ENCODE measurements around the gene SPAG16.
A peak's percentile ranks its signal among the peaks of the same experiment; 100 is the strongest.

The SPAG16 gene

GRCh38 chr2:214380681-214381080 lies 1096.4 kb downstream of the SPAG16 start:
- no peak for DNase-seq (ENCODE audit: low spot score)

DNA sequence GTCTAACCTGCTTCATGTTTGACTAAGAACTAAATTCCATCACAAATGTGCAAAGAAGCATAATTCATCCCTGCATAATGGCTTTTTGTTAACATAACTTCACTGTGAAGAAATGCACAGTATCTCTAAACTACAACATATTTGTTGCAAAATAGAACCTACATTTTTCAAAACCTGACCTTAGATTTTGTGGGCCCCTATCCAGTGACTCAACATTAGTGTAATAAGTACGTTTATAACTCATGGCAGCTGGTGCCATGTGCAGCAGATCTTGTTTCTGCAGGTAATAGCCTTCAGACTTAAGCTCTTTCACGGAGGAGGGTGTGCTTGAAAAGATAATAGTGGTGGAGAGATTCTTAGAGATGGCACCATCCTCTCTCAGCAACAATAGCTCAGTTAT lies 1098.0 kb downstream of the SPAG16 start:
- DNase-seq (ENCODE audit: low spot score): no peak

DNA sequence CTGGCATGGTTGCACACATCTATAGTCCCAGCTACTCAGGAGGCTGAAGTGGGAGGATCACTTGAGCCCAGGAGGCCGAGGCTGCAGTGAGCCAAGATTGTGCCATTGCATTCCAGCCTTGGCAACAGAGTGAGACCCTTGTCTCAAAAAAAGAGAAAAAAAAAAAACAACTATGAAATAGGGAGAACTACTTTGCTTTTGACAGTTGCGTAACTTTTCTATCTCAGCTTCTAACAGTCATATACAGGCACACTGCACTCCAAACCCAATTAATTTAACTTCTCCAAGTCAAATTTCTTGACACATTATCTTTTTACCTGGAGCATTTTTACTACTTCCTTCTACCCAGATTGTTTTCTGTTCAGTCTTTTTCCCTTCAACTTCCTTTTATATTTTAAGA lies 1102.5 kb downstream of the SPAG16 start:
- no peak for DNase-seq (ENCODE audit: low spot score)

GRCh38 chr2:214389334-214389733 lies 1105.1 kb downstream of the SPAG16 start:
- DNase-seq (ENCODE audit: low spot score): no peak

DNA sequence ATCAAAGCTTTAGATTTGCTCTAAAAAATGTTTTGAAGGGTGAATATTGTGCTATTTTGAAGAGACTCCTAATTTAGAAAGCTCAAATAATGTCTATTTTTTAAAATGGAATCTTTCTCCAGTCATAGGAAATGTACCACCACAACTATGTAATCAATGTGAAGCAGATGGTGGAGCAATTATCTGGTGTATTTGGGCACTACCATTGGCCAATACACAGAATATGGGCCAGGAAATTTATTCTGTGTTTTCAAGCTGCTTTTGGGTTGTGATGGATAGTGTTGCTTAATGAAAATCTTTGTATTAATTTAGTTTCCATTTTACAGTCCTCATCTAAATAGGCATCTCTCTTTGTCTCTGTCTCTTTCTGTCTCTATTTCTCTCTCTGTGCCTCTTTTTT lies 1109.5 kb downstream of the SPAG16 start:
- DNase-seq (ENCODE audit: low spot score): no peak

GRCh38 chr2:214395040-214395439 lies 1110.8 kb downstream of the SPAG16 start:
- DNase-seq (ENCODE audit: low spot score): no peak

DNA sequence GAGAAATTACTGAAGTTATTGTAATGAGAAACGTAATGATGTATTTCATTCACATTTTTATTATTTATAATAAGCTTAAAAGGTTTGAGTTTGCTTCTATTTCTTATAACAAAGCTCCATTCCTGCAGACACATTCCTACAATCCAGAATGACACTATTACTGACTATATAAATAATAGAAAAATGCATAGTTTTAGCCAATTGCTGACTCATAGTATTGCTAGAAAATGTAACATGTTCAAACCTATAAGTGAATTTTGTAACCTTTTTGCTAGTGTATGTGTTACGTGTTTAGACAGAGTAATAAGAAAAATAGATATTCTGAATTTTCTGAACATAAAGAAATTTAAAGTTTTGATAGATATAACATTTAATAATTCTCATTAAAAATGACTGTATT lies 1117.3 kb downstream of the SPAG16 start:
- DNase-seq (ENCODE audit: low spot score): no peak

GRCh38 chr2:214410128-214410775 lies 1126.0 kb downstream of the SPAG16 start:
- DNase-seq (ENCODE audit: low spot score): no peak

GRCh38 chr2:214410918-214411554 lies 1126.8 kb downstream of the SPAG16 start, which contains the start of gene VWC2L:
Gene VWC2L (plus strand): TSS chr2:214411054. CDS start chr2:214414194, 3,140 bp downstream.
- peak; percentile 45 for DNase-seq (ENCODE audit: low spot score)

GRCh38 chr2:214412679-214413078 lies 1128.4 kb downstream of the SPAG16 start:
- no peak for DNase-seq (ENCODE audit: low spot score)

DNA sequence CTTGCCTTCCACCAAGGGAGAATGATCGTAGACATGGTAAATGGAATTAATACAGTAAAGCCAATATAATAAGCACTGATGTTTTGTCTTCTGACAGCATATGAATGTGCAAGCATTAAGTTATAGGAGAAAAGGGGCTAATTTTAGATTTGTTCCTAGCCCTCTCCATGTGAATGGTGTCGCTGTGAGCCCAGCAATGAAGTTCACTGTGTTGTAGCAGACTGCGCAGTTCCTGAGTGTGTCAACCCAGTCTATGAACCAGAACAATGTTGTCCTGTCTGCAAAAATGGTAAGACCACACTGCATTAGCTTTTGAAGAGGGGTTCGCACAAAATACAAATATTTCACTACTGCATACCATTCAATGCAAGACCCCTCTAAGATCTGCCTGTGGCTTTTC lies 1152.2 kb downstream of the SPAG16 start:
- DNase-seq (ENCODE audit: low spot score): no peak

DNA sequence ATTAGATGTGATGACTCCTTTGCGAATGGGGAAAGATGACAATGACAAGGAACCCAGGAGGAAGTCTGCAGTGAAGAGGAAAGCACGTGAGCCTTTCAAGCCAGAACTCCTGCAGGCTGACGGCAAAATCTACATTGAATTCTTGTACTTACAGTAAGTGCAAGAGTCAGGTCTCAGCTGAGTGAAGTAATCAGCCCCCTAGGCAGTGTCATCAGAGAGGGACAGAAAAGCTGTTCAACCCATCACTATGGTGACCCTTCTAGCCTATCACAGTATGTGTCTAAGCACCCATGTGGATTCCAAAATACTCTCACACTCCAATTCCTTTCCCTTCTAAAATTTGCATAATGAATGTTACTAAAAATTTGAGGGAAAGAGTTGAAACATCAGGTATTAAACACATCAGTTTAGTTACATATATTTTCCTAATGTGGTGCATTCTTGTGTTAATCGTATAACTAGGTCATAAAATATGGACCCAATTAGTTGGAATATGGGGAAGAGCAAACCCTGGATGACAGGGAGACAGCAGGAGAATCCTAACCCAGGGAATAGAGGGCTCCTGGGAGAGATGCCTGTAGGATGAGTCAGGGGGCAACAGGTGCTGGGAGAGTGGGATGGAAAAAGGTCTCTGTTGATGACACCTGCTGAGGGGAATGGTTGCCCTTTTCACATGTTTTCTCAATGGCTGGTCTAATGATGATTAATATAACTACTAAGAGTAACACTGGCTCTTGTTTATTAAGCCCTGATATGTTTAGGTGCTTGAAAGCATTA lies 1166.0 kb downstream of the SPAG16 start:
- no peak for DNase-seq (ENCODE audit: low spot score)

GRCh38 chr2:214451516-214452275 lies 1167.4 kb downstream of the SPAG16 start:
- DNase-seq (ENCODE audit: low spot score): peak; percentile 72

Data from COLO829 (cell line).